Upper lobe of left lung (tissue), 6 donors: ENCODE results near the gene HK3. TPM values are rescaled to one million over a fixed set of nuclear protein-coding genes. Genes with fewer than 3 reads are reported as not detected.
A peak's percentile ranks its signal among the peaks of the same experiment; 100 is the strongest.

Source experiments
- ATAC-seq, 2 donors: fragments of 200-7000 bp; cut with Tn5 transposase; one replicate each; pipeline ENCODE4 v1.9.1; 2022; ENCODE audit warnings: mild to moderate bottlenecking in 2 of 2, moderate library complexity in 2 of 2; ENCODE audit not compliant: low FRiP score in 2 of 2
- DNase-seq, 2 donors: peaks; one replicate each; pipeline ENCODE4 v3.0.0-alpha.2; 2019 to 2020
- H3K27ac ChIP-seq, 4 donors: fragments of 200-600 bp; sonication (generic); one replicate each; pipeline ENCODE4 v1.5.1; 2016 to 2019
- H3K27me3 ChIP-seq, 4 donors: fragments of 200-600 bp; sonication (generic); one replicate each; pipeline ENCODE4 v1.5.1; 2017 to 2019
- H3K36me3 ChIP-seq, 4 donors: fragments of 200-600 bp; sonication (generic); one replicate each; pipeline ENCODE4 v1.5.1; 2016 to 2019
- H3K4me1 ChIP-seq, 4 donors: fragments of 200-600 bp; sonication (generic); one replicate each; pipeline ENCODE4 v1.5.1; 2018 to 2019
- H3K4me3 ChIP-seq, 4 donors: fragments of 200-600 bp; sonication (generic); one replicate each; pipeline ENCODE4 v1.5.1; 2017 to 2019; ENCODE audit warnings: mild to moderate bottlenecking in 2 of 4, moderate library complexity in 1 of 4
- H3K9me3 ChIP-seq, 4 donors: fragments of 200-600 bp; sonication (generic); one replicate each; pipeline ENCODE4 v1.5.1; 2018 to 2019
- EP300 ChIP-seq, 4 donors: sonication (generic); formaldehyde crosslinking; IDR thresholded peaks; one replicate each; pipeline ENCODE4 v1.5.1; 2017; ENCODE audit warnings: antibody characterized with exemption in 4 of 4, control low read depth in 2 of 4
- POLR2A ChIP-seq, 4 donors: fragments of 450-650 bp; IDR thresholded peaks; one replicate each; pipeline ENCODE4 v1.5.1; 2016 to 2017; ENCODE audit warnings: antibody characterized with exemption in 4 of 4, mild to moderate bottlenecking in 2 of 4
- POLR2AphosphoS5 ChIP-seq, 2 donors: sonication (generic); formaldehyde crosslinking; IDR thresholded peaks; one replicate each; pipeline ENCODE4 v1.5.1; 2017; ENCODE audit warnings: antibody characterized with exemption in 2 of 2
- WGBS, 2 donors: methylation state at CpG; one replicate each; pipeline ENCODE4 v1.1.5; 2017 to 2018; 5-methylcytosine and 5-hydroxymethylcytosine counted together
- total RNA-seq, 6 donors: library from RNA; depleted of rRNA in 4 of 6; stranded (reverse); fragments of >200 nt in 4 of 6; gene quantifications; one replicate each; pipeline versions ENCODE4 v1.1.0 to v1.2.1, GENCODE V29; 2016 to 2021
- TF ChIP-seq, protein P1 (sequence below), 6 experiments: fragments of 450-650 bp in 4 of 6; fragments of 200-600 bp in 2 of 6; sonication (generic) in 2 of 6; IDR thresholded peaks; one replicate each; pipeline ENCODE4 v1.5.1; 2016 to 2019; ENCODE audit warnings: antibody characterized with exemption in 6 of 6
- donor health status: DM: no; HTN: no; CAD: no; lungs with moderate emphysema.
- donor health status: DM: no; HTN: yes; CAD: no; lungs with severe emphysema.

HK3 gene
- total RNA-seq, 6 donors from 2014 or later: 16.0 to 106 (median 66.4) TPM

- ATAC-seq (peak in 1 of 2 donors; percentile 14), DNase-seq (peak in 1 of 2 donors; percentile 67)
- Histone ChIP-seq H3K9me3 (no peaks in the 10 kb centered on the region), H3K4me1 (no peaks in the 10 kb centered on the region), H3K27me3 (peaks cover 0 to 22% (median 4%) of the 10 kb centered on the region in 4 donors), H3K36me3 (no peaks in the 10 kb centered on the region), H3K4me3 (no peak overlapping the region), H3K27ac (no peak overlapping the region)
- no peak for TF ChIP-seq POLR2AphosphoS5 (IDR thresholded peaks at IDR 0.05)
- no peak for TF ChIP-seq EP300 (IDR thresholded peaks at IDR 0.05)
- TF ChIP-seq, protein P1, sequence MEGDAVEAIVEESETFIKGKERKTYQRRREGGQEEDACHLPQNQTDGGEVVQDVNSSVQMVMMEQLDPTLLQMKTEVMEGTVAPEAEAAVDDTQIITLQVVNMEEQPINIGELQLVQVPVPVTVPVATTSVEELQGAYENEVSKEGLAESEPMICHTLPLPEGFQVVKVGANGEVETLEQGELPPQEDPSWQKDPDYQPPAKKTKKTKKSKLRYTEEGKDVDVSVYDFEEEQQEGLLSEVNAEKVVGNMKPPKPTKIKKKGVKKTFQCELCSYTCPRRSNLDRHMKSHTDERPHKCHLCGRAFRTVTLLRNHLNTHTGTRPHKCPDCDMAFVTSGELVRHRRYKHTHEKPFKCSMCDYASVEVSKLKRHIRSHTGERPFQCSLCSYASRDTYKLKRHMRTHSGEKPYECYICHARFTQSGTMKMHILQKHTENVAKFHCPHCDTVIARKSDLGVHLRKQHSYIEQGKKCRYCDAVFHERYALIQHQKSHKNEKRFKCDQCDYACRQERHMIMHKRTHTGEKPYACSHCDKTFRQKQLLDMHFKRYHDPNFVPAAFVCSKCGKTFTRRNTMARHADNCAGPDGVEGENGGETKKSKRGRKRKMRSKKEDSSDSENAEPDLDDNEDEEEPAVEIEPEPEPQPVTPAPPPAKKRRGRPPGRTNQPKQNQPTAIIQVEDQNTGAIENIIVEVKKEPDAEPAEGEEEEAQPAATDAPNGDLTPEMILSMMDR (IDR thresholded peaks at IDR 0.05): no peak
- TF ChIP-seq POLR2A (IDR thresholded peaks at IDR 0.05): no peak
- WGBS, 2 donors: 75 to 84% methylated on average over 26 to 38 of the region's 38 CpGs
Measured at GRCh38 chr5:176869501-176870109, 29.5 kb downstream of the HK3 start.

DNA sequence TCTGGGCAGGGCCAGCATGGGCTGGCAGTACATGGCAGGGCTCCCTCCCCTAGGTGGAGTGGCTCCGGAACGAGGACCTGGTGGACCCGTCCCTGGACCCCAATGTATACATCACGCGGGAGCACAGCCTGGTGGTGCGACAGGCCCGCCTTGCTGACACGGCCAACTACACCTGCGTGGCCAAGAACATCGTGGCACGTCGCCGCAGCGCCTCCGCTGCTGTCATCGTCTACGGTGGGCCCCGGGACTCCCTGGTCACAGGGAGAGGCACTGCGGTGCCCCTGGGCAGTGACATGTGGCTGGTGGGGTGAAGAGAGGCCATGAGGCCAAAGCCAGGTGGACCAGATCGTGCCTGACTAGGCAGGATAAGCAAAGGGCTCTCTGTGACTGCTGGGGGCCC, 30.4 kb downstream of the HK3 start:
- Histone ChIP-seq H3K27ac (no peak overlapping the region), H3K9me3 (no peaks in the 10 kb centered on the region), H3K27me3 (peaks cover 0 to 22% (median 6%) of the 10 kb centered on the region in 4 donors), H3K36me3 (no peaks in the 10 kb centered on the region), H3K4me1 (no peaks in the 10 kb centered on the region), H3K4me3 (no peak overlapping the region)
- DNase-seq (peak in 1 of 2 donors; percentile 73), ATAC-seq (no peak)
- TF ChIP-seq POLR2A (IDR thresholded peaks at IDR 0.05) (no peak), POLR2AphosphoS5 (IDR thresholded peaks at IDR 0.05) (no peak), EP300 (IDR thresholded peaks at IDR 0.05) (no peak)
- TF ChIP-seq, protein P1 (IDR thresholded peaks at IDR 0.05): no peak
- 40 to 91% methylated on average over 1 to 20 of the region's 20 CpGs for WGBS, 2 donors

DNA sequence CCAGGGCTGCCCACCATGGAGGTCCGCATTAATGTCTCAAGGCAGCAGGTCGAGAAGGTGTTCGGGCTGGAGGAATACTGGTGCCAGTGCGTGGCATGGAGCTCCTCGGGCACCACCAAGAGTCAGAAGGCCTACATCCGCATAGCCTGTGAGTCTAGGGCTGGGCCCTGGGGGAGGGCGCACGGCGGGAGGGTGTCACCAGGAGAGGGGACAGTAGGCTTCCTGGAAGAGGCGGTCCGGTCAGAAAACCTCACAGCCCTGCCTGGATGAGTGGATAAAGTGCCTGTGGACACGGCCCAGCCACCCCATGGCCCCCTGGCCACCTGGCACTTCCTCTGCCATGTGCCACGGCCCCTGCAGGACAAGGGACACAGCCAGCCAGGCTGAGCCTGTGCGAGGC, 31.0 kb downstream of the HK3 start:
- no peak overlapping the region for H3K4me3 ChIP-seq
- ATAC-seq (no peak), DNase-seq (peak in 1 of 2 donors; percentile 66)
- TF ChIP-seq POLR2A (IDR thresholded peaks at IDR 0.05) (no peak), EP300 (IDR thresholded peaks at IDR 0.05) (no peak), POLR2AphosphoS5 (IDR thresholded peaks at IDR 0.05) (no peak)
- H3K27ac ChIP-seq: no peak overlapping the region
- H3K9me3 ChIP-seq: no peaks in the 10 kb centered on the region
- no peaks in the 10 kb centered on the region for H3K4me1 ChIP-seq
- H3K36me3 ChIP-seq: no peaks in the 10 kb centered on the region
- 78 to 88% methylated on average over 12 to 14 of the region's 14 CpGs for WGBS, 2 donors
- peaks cover 0 to 25% (median 7%) of the 10 kb centered on the region in 4 donors for H3K27me3 ChIP-seq

- TF ChIP-seq, protein P1 (IDR thresholded peaks at IDR 0.05): no peak
- no peak for TF ChIP-seq POLR2A (IDR thresholded peaks at IDR 0.05)
- no peak for TF ChIP-seq POLR2AphosphoS5 (IDR thresholded peaks at IDR 0.05)
- peaks cover 0 to 30% (median 10%) of the 10 kb centered on the region in 4 donors for H3K27me3 ChIP-seq
- H3K36me3 ChIP-seq: no peaks in the 10 kb centered on the region
- ATAC-seq: no peak
- H3K4me1 ChIP-seq: no peaks in the 10 kb centered on the region
- no peak overlapping the region for H3K27ac ChIP-seq
- WGBS, 2 donors: 21 to 22% methylated on average over 15 to 16 of the region's 16 CpGs
- no peak for DNase-seq
- no peak overlapping the region for H3K4me3 ChIP-seq
- H3K9me3 ChIP-seq: no peaks in the 10 kb centered on the region
Measured at GRCh38 chr5:176866707-176867310, 32.3 kb downstream of the HK3 start.

DNA sequence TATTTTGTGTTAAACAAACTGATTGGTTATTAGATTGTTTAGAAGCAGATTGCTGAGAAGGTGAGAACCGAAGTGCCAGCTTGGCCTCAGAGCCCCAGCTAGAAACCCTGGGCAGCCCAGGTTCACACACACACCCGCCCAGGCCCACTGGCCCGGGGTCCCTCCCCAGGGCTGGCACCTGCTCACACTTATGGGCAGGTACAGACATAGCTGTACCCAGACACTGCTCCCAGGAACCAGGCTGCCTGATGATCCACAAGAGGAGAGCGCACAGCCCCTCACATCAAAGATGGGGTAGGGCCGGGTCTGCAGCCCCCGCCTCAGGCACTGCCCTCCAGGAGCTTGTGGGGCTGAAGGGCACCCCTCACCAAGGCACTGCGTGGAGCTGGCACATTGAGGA, 33.2 kb downstream of the HK3 start:
- DNase-seq (peak in 1 of 2 donors; percentile 58), ATAC-seq (no peak)
- Histone ChIP-seq H3K4me3 (no peak overlapping the region), H3K9me3 (no peaks in the 10 kb centered on the region), H3K36me3 (no peaks in the 10 kb centered on the region), H3K27ac (no peak overlapping the region), H3K27me3 (peaks cover 0 to 30% (median 11%) of the 10 kb centered on the region in 4 donors), H3K4me1 (no peaks in the 10 kb centered on the region)
- 79 to 81% methylated on average over 2 to 7 of the region's 7 CpGs for WGBS, 2 donors
- TF ChIP-seq EP300 (IDR thresholded peaks at IDR 0.05) (no peak), POLR2A (IDR thresholded peaks at IDR 0.05) (no peak), POLR2AphosphoS5 (IDR thresholded peaks at IDR 0.05) (no peak)
- TF ChIP-seq, protein P1 (IDR thresholded peaks at IDR 0.05): no peak
